GM12892 (cell line): ENCODE results near the gene CYTH3.

Source experiments
- DNase-seq: peaks from one replicate; pipeline ENCODE4 v3.0.0; 2011; ENCODE audit not compliant: insufficient read length
- FAIRE-seq: peaks from 2 replicates; lab custom pipeline; 2011; peaks lifted over from hg19 to GRCh38; lab: Jason Lieb, UNC
- POLR2A ChIP-seq: IDR thresholded peaks from 2 replicates; pipeline ENCODE4 v1.6.1; 2011; ENCODE audit warnings: low read depth, low read length, control low read depth
- POLR2AphosphoS5 ChIP-seq: IDR thresholded peaks from 2 replicates; pipeline ENCODE4 v1.6.1; 2011; ENCODE audit warnings: low read depth, low read length, control low read depth
- TAF1 ChIP-seq: IDR thresholded peaks from 2 replicates; pipeline ENCODE4 v1.6.1; 2011; ENCODE audit warnings: low read depth, mild to moderate bottlenecking, control low read depth, low read length, borderline replicate concordance

The CYTH3 gene

GRCh38 chr7:6139189-6139996, 133.0 kb downstream of the CYTH3 start:
- no peak for DNase-seq
- no peak for TF ChIP-seq TAF1
- TF ChIP-seq POLR2AphosphoS5, result no peak
- no peak for TF ChIP-seq POLR2A
- no peak for FAIRE-seq

GRCh38 chr7:6136475-6136874, 135.9 kb downstream of the CYTH3 start:
- DNase-seq, result no peak
- FAIRE-seq, result no peak
- TF ChIP-seq POLR2A (no peak), TAF1 (no peak), POLR2AphosphoS5 (no peak)

- TF ChIP-seq POLR2A, result no peak
- no peak for TF ChIP-seq TAF1
- TF ChIP-seq POLR2AphosphoS5, result no peak
- FAIRE-seq (no peak), DNase-seq (no peak)
Measured at GRCh38 chr7:6133249-6133648, 139.2 kb downstream of the CYTH3 start.

- DNase-seq, result no peak
- no peak for FAIRE-seq
- TF ChIP-seq TAF1 (no peak), POLR2AphosphoS5 (no peak), POLR2A (no peak)
Measured at GRCh38 chr7:6130007-6130587, 142.3 kb downstream of the CYTH3 start.

DNA sequence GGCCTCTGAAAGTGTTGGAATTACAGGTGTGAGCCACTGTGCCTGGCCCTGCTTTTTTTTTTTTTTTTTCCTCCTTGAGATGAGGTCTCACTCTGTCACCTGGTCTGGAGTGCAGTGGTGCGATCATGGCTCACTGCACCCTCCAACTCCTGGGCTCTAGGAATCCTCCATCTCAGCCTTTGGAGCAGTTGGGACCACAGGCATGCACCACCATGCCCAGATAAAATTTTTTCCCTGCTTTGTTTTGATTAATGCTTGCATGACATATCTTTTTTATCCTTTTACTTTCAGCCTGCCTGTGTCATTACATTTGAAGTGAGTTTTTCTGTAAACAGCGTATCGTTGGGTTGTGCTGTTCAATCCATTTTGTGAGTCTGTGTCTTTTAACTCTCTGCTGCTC, 144.2 kb downstream of the CYTH3 start:
- no peak for TF ChIP-seq POLR2A
- no peak for TF ChIP-seq POLR2AphosphoS5
- TF ChIP-seq TAF1, result no peak
- FAIRE-seq, result no peak
- DNase-seq, result no peak

DNA sequence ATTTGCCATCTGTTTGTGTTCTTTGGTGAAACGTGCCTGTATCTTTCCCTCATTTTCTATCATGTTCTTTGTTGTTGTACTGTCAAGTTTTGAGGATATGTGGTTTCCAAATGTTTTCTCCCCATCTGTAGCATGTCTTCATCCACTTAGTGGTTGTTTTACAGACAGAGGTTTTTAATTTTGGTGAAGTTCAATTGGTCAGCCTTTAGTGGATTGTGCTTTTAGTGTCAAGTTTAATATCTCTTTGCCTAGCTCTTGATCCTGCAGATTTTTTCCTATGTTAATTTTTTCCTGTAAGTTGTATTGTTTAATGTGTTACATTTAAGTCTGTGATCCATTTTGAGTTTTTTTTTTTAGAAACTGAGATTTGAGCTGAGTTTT, 145.3 kb downstream of the CYTH3 start:
- TF ChIP-seq TAF1 (no peak), POLR2A (no peak), POLR2AphosphoS5 (no peak)
- DNase-seq, result no peak
- FAIRE-seq, result no peak

DNA sequence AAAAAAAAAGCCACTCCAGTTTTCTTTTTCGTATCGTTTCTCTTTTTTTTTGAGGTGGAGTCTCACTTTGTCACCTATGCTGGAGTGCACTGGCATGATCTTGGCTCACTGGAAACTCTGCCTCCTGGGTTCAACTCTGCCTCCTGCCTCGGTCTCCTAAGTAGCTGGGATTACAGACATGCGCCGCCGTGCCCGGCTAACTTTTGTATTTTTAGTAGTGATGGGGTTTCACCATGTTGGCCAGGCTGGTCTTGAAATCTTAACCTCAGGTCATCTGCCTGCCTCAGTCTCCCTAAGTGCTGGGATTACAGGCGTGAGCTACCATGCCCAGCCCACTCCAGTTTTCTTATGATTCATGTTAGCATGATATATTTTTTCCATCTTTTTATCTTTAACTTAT, 148.6 kb downstream of the CYTH3 start:
- TF ChIP-seq POLR2AphosphoS5 (no peak), TAF1 (no peak), POLR2A (no peak)
- FAIRE-seq (no peak), DNase-seq (no peak)

DNA sequence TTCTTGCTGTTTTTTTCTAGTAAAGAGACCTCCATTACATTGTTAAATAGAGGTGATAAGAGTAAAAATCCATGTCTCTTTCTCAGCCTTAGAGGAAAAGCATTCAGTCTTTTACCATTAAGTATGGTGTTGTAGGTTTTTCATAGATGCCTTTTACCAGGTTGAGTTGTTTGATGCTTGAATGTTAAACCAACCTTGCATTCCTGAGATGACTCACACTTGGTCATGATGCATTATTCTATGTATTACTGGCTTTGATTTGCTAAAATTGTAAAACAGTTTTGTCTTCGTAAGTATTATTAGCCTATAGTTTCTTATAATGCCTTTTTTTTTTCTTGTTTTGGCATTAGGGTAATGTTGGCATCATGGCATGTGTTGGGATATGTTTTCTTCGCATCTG, 151.3 kb downstream of the CYTH3 start:
- FAIRE-seq (no peak), DNase-seq (no peak)
- TF ChIP-seq TAF1 (no peak), POLR2AphosphoS5 (no peak), POLR2A (no peak)

DNA sequence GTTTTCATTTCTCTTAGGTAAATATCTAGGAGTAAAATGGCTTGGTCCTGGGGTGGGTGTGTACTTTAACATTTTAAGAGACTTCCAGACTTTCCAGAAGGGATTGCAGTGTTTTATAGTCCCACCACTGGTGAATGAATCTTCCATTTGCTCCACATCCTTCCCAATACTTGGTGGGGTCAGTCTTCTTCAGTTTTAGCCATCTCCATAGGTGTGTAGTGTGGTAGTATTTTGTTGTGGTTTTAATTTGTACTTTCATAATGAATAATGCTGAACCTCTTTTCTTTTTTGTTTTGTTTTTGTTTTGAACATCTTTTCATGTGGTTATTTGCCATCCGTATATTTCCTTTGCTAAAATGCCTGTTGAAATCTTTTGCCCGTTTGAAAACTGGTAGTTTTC, 154.9 kb downstream of the CYTH3 start:
- TF ChIP-seq POLR2A, result no peak
- FAIRE-seq (no peak), DNase-seq (no peak)

GRCh38 chr7:6116211-6116610, 156.2 kb downstream of the CYTH3 start:
- DNase-seq (no peak), FAIRE-seq (no peak)
- no peak for TF ChIP-seq POLR2AphosphoS5
- TF ChIP-seq POLR2A, result no peak
- TF ChIP-seq TAF1, result no peak
